GM03348 (cell line): ENCODE data around the gene LBH.

ENCODE experiments used
- DNase-seq: peaks from one replicate; pipeline ENCODE4 v3.0.0; 2012; ENCODE audit warnings: low spot score

The LBH gene

DNA sequence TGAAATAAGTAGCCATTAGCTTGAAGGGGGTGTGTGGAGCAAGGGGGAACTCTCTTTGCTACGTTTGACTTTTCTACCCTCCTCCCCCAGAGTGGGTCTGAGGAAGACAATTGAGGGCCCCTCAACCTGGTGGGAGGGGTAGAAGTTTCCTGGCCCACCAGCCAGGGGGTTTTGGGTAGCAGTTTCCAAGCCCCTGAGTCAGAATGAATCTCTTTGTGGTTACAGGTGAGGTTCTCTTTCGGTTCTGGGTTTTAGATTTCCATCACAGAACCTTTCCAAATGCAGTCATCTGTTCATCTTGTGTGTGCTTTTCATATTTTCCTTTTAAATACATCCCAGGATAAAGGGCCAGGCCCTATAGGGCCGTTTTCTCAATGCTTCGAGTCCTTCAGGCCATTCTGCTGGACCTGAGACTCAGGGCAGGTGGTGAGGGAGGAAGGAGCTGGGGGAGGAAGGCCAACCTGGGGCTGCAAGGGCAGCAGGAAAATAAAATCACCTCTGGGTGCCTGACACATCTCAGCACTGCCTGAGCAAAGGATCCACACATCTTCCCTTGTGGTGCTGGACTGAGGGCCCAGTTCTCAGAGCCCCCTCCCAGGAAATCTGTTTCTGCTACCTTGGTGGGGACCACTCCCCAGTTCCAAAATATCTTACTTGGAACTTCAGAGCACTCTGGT lies 4.7 kb downstream of the LBH start:
- no peak for DNase-seq

DNA sequence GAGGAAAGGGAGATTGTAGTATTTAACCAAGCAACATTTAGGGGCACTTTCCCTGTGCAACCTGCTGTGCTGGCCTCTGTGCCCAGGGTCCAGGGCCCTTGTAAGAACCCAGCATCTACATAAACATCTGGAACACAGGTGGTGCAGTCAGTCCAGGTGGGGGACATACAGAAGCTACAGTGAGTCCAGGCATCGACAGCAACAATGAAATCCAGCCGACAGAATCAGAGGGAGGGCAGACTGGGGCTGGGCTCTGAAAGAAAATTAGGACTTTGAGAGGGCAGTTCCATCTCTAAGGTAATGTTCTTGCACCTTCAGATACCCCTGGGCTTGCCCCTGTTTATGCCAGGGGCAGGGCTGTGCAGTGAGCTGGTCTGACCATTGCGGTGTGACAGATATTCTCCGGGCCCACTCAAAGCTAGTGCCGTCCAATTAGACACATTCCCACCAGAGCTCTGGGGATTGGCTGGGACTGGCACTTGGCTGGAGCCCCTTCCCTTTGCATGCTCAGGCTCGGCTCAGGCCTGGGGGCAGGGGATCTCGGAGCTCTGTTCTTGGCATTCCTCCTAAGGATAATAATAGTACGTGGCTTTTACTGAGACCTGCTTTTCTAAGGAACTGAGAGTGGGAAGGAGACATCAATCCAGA lies 5.4 kb downstream of the LBH start:
- DNase-seq: no peak

DNA sequence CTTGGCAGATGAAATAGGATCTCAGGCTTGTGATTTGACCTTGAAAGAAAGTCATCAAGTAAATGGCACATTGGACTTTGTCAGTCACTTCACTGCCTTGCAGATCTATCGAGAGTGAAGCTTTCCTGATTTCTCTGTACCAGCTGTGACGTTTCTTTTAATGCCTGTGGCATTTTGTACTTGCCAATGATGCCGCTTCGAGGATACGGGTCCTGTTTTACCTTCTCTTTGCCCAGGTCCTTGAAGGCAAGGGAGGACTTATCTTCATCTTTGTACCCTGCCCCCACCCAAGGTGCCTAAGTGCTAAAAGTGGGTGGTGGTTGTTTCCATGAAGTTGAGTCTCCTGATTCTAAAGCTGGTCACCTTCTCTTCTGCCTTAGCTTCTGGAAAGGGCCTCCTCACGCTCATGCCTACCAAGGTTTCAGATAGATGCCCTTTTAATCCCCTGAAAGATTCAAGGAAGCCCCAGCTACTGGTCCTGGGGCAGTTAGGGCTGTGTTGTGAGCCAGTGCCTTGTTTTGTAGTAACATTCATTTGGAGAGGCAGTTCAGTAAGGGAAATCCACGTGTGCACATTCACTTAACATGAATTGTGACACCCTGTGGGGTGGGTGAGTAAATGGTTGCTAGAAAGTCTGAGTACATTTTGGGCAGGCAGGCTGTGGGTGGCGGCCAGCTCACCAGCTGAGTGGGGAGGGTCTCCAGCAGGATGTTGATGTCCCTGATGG lies 6.1 kb downstream of the LBH start:
- DNase-seq: no peak

DNA sequence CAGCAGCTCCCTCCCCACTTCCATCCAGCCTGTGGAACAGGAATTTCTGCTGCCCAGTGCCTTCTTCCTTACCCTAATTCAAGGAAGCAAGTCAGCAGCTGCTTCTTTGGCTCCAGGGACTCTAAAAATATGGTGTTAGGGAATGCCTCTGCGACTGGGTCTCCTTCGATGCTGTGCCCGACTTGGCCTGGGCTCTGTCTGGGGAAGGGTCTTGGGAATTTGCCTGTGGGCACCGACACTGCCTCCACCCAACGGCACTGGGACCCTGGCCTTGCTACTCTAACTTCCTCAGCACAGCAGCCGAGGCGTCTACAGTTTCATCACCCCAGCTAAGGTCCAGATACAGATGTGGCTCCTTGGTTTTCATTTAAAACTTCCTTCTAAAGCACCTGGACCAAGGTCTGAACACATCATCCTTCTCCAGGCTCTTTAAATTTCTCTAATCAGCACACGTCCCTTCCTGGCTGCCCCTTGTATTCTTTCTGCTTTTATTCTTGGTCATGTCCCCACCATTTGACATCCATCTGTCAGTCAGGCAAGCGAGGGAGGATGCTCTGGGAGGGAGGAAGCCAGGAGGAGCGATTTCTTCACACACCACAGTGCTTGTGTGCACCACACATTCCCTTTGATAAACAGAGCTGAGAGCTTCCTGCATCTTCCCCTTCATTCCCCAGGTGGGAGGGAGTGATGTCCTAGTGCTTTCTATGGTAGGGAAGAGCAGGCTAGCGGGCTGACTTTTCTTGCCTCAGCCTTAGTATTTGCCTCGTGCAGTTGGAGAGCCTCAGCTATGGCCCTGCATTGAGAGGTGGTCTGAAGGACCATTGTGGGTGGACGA lies 6.8 kb downstream of the LBH start:
- no peak for DNase-seq

DNA sequence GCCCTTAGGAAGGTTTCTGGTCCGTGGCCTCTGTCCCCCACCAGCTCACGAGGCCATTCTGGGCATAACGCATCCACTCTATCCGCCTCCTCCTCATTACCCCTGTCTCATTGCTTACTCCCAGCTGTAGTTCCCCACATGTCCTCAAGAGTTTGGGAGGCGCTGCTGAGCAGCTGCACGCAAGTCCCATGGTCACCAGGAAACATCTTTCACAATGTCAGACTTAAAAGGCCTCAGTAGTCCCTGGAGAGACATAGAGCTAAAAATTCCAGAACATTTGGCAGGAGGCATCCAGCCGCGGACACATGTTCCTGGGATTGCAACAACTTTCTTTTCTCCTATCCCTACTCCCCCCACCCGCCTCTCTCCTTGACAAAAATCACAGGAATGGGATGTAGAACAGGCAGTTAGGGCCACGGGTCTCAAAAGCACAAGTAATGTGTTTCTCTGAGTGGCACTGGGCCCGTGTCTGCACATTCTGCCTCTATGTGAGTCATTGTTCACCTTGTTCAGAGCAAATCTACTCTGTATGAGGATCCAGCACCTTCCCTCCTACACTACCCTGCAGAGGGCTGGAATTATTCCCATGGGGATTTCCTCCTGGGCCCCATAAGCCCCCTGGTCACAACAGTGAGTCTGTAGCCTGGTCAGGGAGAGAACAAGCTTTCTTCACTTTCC lies 8.1 kb downstream of the LBH start:
- peak; percentile 84 for DNase-seq

DNA sequence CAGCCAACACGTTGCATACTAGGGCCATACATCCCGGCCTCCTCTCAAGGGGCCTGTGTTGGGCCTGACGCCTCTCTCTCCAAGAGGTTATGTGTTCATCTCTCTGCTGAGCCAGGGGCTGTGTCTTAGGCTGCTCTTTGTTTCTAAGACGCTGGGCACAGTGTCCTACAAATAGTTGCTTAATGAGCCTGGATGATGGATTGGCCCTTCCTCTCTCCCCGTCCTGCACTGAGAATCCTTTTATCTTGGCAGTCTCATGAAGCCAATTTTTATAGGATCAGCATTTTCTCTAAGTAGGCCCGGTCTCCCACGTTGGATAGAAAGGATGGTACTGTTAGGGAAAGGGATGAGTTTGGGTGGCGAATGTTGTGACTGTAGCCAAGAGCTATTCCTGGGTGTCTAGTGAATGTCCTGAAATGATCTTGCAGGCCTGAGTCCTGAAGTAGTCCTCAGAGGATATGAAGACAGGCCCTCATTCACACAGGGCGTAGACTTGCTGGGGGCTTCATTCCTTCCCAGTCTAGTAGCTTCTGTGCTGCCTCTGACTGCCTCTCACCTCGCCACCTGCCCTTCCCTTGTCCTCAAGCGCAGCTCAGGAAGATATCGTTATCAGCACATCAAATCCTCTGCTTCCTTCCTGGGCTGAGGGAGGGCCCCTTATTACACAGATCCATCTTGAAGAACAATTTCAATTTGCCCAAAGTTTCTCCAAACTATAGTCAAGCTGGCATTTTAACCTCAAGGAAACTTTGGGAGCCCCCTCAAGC lies 8.8 kb downstream of the LBH start:
- DNase-seq: no peak

DNA sequence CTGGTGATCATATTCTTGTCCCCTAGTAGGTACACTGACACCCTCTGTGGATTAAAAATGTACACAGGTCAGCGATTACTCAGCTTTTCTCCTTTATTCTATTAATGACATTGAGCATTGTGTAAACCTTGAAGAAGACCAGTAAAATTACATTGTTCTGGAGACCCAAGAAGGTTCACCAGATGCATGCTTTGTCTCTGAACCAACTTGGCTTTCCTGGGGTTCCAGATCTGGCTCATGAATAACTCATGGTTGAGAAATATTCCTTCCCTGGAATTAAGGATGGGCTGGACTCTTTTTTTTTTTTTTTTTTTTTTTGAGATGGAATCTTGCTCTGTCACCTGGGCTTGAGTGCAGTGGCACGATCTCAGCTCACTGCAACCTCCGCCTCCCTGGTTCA lies 11.9 kb downstream of the LBH start:
- DNase-seq: peak; percentile 35

DNA sequence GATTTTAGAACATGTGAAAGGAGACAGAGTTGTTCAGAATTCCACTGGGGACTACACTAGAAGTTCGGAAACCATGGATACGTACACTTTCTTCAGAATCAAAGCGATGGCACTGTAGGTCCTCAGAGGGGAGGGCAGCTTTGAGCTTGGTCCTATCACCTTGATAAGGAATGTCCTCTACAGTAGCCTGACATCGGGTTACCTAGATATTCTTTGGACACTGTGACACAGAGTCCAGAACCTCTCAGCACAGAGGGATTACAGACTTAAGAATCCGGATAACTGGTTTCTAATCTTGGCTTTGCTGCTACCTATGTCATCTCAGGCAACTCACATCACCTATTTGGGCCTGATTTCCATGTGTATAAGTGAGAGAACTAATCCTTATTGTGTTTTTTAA lies 14.0 kb downstream of the LBH start:
- no peak for DNase-seq

DNA sequence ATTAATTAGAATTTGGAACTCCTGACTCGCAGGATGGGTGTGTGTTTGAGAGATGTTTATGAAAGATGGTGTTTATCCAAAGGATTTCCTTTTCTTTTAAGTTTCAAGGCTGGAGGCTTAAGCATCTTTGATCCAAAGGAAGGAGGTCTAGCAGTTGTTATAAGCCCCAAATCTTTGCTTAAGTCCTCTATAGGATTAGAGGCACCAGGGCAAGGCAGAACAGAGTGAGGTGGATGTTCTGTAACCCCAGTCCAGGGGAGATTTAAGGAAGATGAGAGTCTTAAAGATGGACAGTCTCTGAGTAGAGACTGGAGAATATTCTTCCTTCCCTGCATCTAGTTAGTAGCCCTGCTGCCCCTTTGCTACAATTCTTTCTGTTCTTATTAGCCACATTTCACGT lies 17.5 kb downstream of the LBH start:
- DNase-seq: no peak

DNA sequence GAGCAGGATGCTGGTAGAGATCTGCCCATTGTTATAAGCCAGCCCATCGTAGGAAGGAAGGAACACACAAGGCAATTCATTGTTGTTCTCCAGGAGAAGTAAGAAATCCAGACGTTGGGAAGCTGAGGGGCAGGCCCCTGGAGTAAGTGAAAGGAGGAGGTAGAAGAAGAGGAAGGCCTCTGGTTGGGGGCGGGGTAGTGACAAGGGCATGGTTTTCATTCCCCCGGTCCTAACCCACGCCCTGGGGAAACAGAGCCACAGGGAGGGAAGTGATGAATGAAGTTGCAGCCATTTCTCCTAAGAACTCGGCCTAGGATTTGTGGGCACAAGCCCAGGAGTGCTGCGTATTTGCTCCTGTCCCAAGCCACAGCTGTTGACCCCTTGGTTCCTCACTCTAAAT lies 18.0 kb downstream of the LBH start:
- DNase-seq: no peak

DNA sequence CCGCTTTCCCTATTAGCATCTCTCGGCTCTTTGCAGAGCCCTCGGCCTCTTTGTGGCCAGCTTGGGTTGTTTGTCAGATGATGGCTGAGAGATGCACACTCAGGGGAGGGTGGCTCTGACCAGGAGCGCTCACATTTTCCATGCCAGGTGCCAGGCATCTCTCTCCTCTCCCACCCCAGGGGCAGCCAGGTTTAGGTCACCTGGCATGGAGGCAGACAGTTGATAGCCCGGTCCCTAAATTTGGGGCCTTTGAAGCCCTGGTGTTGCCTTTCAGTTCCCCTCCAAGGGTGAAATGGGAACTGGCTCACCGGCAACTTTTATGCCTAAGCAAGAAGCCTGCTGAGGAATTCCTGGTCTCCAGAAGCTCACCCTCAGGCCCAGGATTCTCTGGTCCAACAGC lies 19.1 kb downstream of the LBH start:
- DNase-seq: no peak

DNA sequence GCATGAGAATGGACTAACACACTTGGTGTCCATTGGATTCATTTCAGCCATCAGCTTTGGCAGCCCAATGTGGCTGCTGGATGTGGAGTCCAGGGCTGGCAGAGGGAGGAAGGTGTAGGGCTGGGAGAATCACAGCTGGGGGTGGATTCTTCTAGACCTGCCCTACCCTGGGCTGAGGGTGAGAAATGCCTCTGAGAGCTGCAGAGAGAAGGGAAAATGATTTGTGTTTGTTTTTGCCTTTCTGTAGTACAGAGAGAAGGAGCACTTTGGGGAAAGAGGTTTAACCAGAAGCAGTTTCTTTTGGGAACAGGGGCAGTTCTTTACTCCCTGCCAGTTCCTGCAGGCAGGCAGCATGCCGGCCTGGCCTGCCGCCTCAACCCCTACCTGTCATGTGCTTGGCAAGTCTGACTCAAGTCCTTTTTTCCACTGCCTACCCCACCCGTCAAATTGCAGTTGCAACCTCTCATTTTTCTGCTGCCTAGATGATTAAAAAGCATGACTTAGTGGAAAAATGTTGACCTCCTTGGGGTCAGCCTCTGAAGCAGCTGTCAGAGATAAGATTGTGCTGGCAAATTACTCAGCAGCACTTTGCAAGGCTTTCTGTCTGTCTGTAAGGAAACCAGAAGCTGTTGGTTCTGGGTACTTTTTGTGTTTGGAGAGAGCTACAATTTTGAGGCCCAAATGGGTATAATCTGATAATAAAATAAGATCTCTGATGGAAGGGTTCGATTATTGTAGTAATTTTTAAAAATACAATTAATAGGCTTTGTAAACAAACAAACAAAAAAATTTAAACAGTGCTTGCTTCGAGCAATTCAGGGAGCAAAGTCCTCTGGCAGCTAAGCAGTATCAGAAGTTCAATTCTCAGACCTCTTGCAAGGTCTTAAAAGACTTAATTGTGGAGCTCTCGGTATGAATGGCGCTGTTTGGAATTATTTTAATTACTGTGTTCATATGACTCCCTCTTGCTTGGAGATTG lies 21.7 kb downstream of the LBH start:
- DNase-seq: peak; percentile 77

DNA sequence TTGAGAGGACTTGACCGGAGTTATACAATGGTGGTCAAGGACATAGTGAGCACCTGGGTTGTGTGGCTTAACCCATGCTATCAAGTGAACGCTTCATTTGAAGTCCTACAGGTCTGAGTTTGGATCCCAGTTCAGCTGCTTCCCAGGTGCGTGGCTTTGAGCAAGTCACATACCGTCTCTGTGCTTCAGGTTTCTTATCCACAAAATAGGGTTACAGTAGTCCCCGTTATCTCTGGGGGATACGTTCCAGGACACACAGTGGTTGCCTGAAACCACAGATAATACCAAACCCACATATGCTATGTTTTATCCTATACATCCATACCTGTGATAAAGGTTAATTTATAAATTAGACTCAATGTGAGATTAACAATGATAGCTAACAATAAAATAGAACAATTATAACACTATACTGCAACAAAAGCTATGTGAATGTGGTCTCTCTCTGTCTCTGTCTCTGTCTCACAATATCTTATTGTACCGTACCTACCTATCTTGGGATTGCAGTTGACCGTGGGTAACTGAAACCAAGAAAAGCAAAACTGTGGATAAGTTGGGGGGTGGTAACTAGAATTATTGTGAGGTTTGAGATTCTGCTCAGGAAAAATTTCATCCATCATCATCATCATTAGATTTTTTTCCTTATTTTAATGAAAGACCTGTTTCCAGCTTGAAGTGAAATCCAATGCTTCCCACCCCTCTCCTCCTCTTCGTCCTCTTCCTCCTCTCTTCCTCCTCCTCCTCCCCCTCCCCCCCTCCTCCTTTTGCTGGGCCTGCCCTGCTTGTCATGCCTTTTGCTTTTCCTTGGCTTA lies 22.7 kb downstream of the LBH start:
- no peak for DNase-seq

DNA sequence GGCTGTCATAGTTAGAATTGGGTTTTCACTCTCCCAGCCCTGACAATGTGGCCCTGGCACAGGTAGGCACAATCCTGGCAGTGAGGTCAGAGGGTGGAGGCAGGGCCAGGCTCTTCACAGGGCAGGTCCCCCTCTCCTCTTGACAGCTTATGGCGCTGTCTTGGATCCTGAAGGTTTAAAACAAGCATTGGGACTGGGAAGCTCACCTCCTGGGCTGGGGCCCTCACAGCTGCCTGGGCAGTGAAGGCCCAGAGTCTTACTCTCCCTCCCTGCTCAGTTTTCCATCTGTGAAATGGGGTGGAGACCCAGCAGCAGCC lies 23.3 kb downstream of the LBH start:
- DNase-seq: no peak

DNA sequence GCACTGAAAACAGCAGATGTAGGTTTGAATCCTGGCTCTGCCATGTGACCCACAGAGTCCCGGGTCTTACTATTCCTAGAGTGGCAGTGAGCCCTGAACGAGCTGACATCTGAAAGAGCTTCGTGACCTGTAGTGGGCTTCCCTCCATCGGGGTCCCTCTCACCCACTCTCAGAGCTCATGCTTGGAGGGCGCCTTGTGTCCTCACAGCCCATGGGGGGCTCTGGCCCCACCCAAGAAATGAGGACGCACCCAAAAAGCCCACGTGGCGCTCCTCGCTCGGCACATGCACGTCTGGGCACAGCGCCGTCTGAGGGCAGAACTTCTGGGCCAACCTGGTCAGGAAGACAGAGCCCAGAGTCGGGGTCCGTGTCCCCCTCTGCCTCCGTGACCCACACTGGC lies 23.7 kb downstream of the LBH start:
- no peak for DNase-seq

DNA sequence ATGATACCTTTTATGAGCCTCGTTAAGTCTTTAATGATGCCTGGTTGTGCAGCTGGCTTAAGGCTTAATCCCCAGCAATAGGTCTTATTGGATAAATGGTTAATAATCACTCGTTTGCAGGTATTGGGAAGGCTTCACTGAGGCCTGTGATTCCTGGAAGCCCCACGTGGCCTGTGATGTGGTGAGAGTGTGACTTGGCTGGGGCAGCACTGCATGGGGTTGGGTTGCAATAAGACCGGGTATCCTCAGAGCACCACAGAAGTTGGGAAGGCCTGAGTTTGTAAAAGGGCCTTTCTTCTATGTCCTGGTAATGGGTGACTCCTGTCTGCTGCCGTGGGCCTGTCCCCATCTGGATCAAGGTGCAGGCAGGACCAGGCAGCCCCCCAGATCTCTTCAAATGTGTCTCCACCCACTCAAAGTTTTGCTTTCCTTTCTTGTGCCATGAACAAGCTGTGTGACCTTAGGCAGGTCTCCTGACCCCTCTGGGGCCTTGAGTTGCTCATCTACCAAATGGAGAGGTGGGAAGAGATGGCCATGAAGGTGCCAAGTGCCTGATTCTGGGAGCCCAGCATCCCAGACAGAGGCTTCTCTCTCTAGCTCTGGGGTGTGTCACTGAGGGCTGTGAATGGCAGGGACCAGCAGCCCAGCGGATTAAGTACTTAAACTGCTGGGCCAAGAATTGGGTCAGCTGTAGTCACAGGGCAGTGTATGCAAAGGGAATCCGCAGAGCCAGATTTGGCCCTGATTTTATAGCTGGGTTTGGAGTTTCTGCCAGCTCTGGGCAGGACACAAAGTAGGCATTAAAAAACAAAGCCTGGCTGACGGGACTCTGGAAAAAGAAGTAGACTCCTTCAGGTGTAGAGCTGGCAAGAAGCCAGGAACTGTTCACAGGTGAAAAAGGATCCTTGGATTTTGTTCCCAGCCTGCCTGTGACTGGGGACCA lies 24.4 kb downstream of the LBH start:
- DNase-seq: no peak

DNA sequence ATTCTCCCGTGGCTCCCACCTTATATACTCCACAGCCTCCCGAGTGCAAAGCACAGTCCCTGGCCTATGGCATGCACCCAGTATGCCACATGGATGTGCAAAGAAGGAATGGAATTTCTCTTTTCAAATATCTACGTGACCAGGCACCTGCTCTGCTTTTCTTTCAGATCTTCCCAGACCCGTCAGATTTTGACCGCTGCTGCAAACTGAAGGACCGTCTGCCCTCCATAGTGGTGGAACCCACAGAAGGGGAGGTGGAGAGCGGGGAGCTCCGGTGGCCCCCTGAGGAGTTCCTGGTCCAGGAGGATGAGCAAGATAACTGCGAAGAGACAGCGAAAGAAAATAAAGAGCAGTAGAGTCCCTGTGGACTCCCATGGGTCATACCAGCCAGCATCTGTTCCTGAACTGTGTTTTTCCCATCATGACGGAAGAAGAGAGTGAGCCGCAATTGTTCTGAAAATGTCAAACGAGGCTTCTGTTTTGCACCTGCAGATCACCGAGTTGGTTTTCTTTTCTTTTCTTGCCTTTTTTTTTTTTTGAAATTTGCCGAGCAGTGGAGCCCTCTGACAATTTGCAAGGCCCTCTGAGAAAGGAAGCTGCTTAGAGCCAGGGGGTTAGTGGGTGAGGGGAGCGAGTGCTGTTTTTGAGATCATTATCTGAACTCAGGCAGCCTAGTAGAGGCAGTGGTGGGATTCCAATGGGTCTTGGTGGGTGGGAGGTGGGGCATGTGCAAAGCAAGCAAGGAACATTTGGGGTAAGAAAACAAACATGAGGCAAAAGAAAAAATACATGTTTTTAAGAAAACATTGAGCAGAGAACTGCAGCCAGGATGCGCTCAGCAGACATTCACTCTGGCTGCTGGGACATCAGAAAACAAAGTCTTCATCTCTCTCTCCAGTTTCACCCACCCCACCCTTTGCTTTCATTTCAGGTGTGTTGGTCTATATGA lies 26.2 kb downstream of the LBH start:
- DNase-seq: no peak
